Measurements from ENCODE around the gene RANBP3L. TPM values are rescaled to one million over a fixed set of nuclear protein-coding genes. Genes with fewer than 3 reads are reported as not detected.

RANBP3L gene
- total and polyA plus RNA-seq, 9 of the 15 experiments (the other 6 are each of a cell fraction or from before 2014, with no cell fraction given): 0.01 to 0.06 TPM; not detected in 7

DNA sequence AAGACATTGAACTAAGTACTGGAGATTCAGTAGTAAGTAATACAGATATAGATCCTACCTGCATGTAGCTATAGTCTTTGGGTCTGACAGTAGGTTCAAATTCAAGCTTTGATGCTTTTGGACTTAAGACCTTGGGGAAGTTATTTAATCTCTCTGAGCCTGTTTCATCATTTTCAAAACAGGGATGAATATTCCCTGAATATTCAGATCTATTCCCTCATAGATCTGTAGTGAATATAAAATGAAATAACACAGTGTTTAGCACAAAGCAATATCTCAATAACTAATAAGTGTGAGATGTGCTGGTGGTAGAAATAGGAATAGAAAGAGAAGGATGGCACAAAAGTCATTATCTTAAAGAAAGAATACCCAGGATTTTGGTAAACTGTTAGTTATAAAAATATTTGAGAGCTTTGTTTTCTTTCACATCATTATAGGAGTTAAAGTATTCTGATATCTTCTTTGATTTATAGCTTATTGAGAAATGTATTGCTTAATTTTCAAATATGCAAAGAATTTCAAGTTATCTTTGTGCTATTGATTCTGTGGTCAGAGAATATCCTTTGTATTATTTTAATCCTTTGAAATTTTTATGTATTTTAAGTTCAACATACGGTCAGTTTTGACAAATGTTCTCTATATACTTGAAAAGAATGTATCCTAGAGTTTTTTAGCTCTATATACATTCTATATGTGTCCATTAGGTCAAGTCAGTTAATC is 11.4 kb upstream of the RANBP3L start:
- Histone ChIP-seq H3K4me2 (ENCODE audit: insufficient read depth, low read length) (no peak overlapping the region), H3K27ac (ENCODE audit: extremely low read depth, low read depth, low read length) (no peak overlapping the region), H3K27me3 (ENCODE audit: control insufficient read depth in 2 of 2, insufficient read depth in 2 of 2, low read length in 2 of 2) (no peaks in the 10 kb centered on the region; a peak in 1 of 5 replicates), H3K36me3 (ENCODE audit: control insufficient read depth, insufficient read depth, low read length) (no peaks in the 10 kb centered on the region), H3K79me2 (ENCODE audit: control insufficient read depth, insufficient read depth, low read length) (no peaks in the 10 kb centered on the region), H2AFZ (ENCODE audit: low read depth, low read length) (no peak overlapping the region), H4K20me1 (replicated peaks; ENCODE audit: control insufficient read depth, insufficient read depth, low read length) (no peaks in the 10 kb centered on the region), H3K9me3 (replicated peaks; ENCODE audit: control insufficient read depth, insufficient read depth, low read depth, low read length) (no peaks in the 10 kb centered on the region), H3K9ac (ENCODE audit: insufficient read depth in 1 of 2, low read depth in 2 of 2, low read length in 2 of 2) (no peak overlapping the region), H3K4me1 (replicated peaks in 1 of 2; ENCODE audit: control insufficient read depth in 2 of 2, insufficient read depth in 2 of 2, low read length in 2 of 2) (no peaks in the 10 kb centered on the region), H3K4me3 (no peak overlapping the region), H3K9me1 (ENCODE audit: control insufficient read depth, insufficient read depth, low read length) (no peaks in the 10 kb centered on the region)
- ChIA-PET CTCF (ENCODE audit: low intra/inter-chr PET ratio) (no interaction called here), POLR2A (interaction anchor here (0.9 to 1.1 kb wide), 2 partner anchors 12 to 13 kb away, joined by 4 read pairs; no protein-coding TSS in a partner anchor)
- no peak for ATAC-seq
- in situ Hi-C loops (cut with MboI): no loop called here
- no peak for FAIRE-seq
- no peak for TF ChIP-seq C11orf30 (IDR thresholded peaks at IDR 0.05; ENCODE audit: low read depth)
- TF ChIP-seq HIVEP1 (CRISPR knock-in tag; IDR thresholded peaks at IDR 0.05): no peak
- no peak for TF ChIP-seq ZNF140 (CRISPR knock-in tag; IDR thresholded peaks at IDR 0.05)
- TF ChIP-seq, protein P1, sequence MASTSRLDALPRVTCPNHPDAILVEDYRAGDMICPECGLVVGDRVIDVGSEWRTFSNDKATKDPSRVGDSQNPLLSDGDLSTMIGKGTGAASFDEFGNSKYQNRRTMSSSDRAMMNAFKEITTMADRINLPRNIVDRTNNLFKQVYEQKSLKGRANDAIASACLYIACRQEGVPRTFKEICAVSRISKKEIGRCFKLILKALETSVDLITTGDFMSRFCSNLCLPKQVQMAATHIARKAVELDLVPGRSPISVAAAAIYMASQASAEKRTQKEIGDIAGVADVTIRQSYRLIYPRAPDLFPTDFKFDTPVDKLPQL (IDR thresholded peaks at IDR 0.05; ENCODE audit: extremely low read depth, insufficient read length): no peak
- TF ChIP-seq RBM14 (IDR thresholded peaks at IDR 0.05; ENCODE audit: borderline replicate concordance, insufficient read depth, low read depth, low read length): no peak
- no peak for DNase-seq (ENCODE audit: extremely low read depth in 1 of 4, low spot score in 3 of 4)
- BruUV-seq (replicated peaks): no TSS peak
- intact Hi-C loops (cut with micrococcal nuclease): loop anchor here (5.0 kb wide), 1 partner anchor 84 kb away; no protein-coding TSS in a partner anchor
- 3% methylated on average over 1 of the region's 1 CpG for WGBS (ENCODE audit: insufficient coverage, low coverage, missing lambda C conversion rate)

All from K562 (cell line).